ENCODE data around the gene CD36.

The CD36 gene

DNA sequence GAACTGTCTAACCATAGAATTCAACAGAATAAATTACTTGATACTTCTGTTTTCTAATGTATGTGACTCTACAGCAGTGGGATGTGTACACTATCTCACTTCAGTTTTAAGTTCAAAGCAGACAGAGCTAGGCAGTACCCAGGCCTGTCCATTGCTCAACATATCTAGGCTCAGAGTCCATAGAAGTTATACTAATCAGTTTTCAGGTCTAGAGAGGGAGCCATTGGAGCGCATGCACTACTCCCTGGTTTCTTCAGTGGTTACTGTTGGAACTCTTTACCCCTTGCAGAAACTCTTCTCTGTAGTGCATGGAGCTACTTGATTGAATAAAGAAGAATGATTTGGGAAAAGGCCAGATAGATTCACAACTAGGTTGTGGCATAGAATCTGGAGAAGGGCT, 4.4 kb downstream of the CD36 start:
- Histone ChIP-seq H3K4me1 (ENCODE audit: control insufficient read depth, insufficient read depth, low read length) (peaks cover 6% of the 10 kb centered on the region; the same call in 1 of the 2 replicates), H3K4me3 (ENCODE audit: low read depth, low read length) (no peak overlapping the region), H3K9me3 (ENCODE audit: control insufficient read depth, insufficient read depth, low read depth, low read length) (no peaks in the 10 kb centered on the region), H3K36me3 (ENCODE audit: control insufficient read depth in 2 of 2, insufficient read depth in 1 of 2, low read length in 2 of 2) (no peaks in the 10 kb centered on the region), H3K27ac (ENCODE audit: extremely low read depth, low read depth, low read length) (no peak overlapping the region)
- CTCF ChIA-PET: interaction anchor here (1.0 kb wide), 1 partner anchor 16 kb away, joined by 5 read pairs; no protein-coding TSS in a partner anchor
- POLR2A ChIA-PET: no interaction called here
- no peak for TF ChIP-seq MZF1 (tag by site-specific recombination; IDR thresholded peaks at IDR 0.05; ENCODE audit: borderline replicate concordance)
- no peak for TF ChIP-seq ZNF362 (tag by site-specific recombination; IDR thresholded peaks at IDR 0.05)
- no peak for TF ChIP-seq ZNF416 (tag by site-specific recombination; IDR thresholded peaks at IDR 0.05)
- no peak for TF ChIP-seq ZNF24 (tag by site-specific recombination; IDR thresholded peaks at IDR 0.05)
- no peak for TF ChIP-seq ZNF292 (tag by site-specific recombination; IDR thresholded peaks at IDR 0.05; ENCODE audit: borderline replicate concordance, low read depth)
- no peak for TF ChIP-seq GLIS1 (tag by site-specific recombination; IDR thresholded peaks at IDR 0.05)
- no peak for TF ChIP-seq ZNF585B (tag by site-specific recombination; IDR thresholded peaks at IDR 0.05)
- no peak for TF ChIP-seq PBX3 (CRISPR knock-in tag; IDR thresholded peaks at IDR 0.05)
- TF ChIP-seq KLF7 (tag by site-specific recombination; IDR thresholded peaks at IDR 0.05; ENCODE audit: borderline replicate concordance): no peak
- TF ChIP-seq MYNN (tag by site-specific recombination; IDR thresholded peaks at IDR 0.05; ENCODE audit: borderline replicate concordance): no peak
- no peak for TF ChIP-seq ZNF521 (tag by site-specific recombination; IDR thresholded peaks at IDR 0.05)
- TF ChIP-seq TSHZ1 (tag by site-specific recombination; IDR thresholded peaks at IDR 0.05; ENCODE audit: borderline replicate concordance): no peak
- TF ChIP-seq ZNF777 (tag by site-specific recombination; IDR thresholded peaks at IDR 0.05; ENCODE audit: borderline replicate concordance): no peak
- TF ChIP-seq ZNF280C (tag by site-specific recombination; IDR thresholded peaks at IDR 0.05): no peak
- no peak for TF ChIP-seq SP2 (tag by site-specific recombination; IDR thresholded peaks at IDR 0.05)
- no peak for TF ChIP-seq ZNF488 (tag by site-specific recombination; IDR thresholded peaks at IDR 0.05)
- TF ChIP-seq MEIS1 (CRISPR knock-in tag; IDR thresholded peaks at IDR 0.05; ENCODE audit: borderline replicate concordance): no peak
- no peak for TF ChIP-seq ZNF610 (tag by site-specific recombination; IDR thresholded peaks at IDR 0.05; ENCODE audit: borderline replicate concordance)
